Measurements from ENCODE around the gene SLC9A7.

- TF ChIP-seq CTCF (IDR thresholded peaks at IDR 0.05; ENCODE audit: low read length) = no peak
- TF ChIP-seq EZH2 (optimal IDR thresholded peaks at IDR 0.05; ENCODE audit: low read depth, low read length) = no peak
- no peak for TF ChIP-seq EZH2phosphoT487 (IDR thresholded peaks at IDR 0.05; ENCODE audit: low read length)
Measured at GRCh38 chrX:46698691-46699090, 60.2 kb downstream of the SLC9A7 start.

Data from MM.1S (cell line).